IMR-90 (cell line): ENCODE results near the gene PRPF8. TPM values are rescaled to one million over a fixed set of nuclear protein-coding genes. Genes with fewer than 3 reads are reported as not detected.

ENCODE experiments used
- ATAC-seq: fragments of 200-7000 bp; cut with Tn5 transposase; 2 replicates; pipeline ENCODE4 v1.9.1; 2020; ENCODE audit warnings: low read depth, mild to moderate bottlenecking, moderate library complexity
- BruUV-seq: library from RNA; stranded (reverse); fragments of 400-500 nt; replicated peaks from 2 replicates; lab custom pipeline; 2021; lab: Mats Ljungman, UMichigan
- CTCF ChIA-PET: fragments of 300-600 bp; formaldehyde crosslinking; extraction: SDS; loops from one replicate; lab custom pipeline; 2021; ENCODE audit warnings: antibody characterized with exemption; lab: Yijun Ruan, JAX
- POLR2A ChIA-PET: fragments of 300-600 bp; sonication (Branson Sonifier 250); formaldehyde crosslinking; loops from one replicate; lab custom pipeline; 2022; ENCODE audit warnings: antibody characterized with exemption; ENCODE audit not compliant: unreplicated experiment; lab: Charles Lee
- DNase-seq: peaks from one replicate; pipeline ENCODE4 v3.0.0; 2013
- H2AFZ ChIP-seq: replicated peaks from 2 replicates; pipeline ENCODE3; 2013; ENCODE audit warnings: low read length, mild to moderate bottlenecking; ENCODE audit not compliant: poor library complexity
- H2AK5ac ChIP-seq: 2 replicates; pipeline ENCODE4 v1.6.1; 2013; ENCODE audit warnings: low read depth, low read length, inconsistent platforms
- H2AK9ac ChIP-seq: replicated peaks from 2 replicates; pipeline ENCODE3; 2013; ENCODE audit warnings: mild to moderate bottlenecking, low read depth, low read length, moderate library complexity; ENCODE audit not compliant: poor library complexity
- H2BK120ac ChIP-seq: 2 replicates; pipeline ENCODE4 v1.6.1; 2013; ENCODE audit warnings: low read depth, low read length, inconsistent platforms
- H2BK15ac ChIP-seq: 3 replicates; pipeline ENCODE4 v1.6.1; 2013; ENCODE audit warnings: low read depth, low read length, inconsistent platforms
- H2BK20ac ChIP-seq: 2 replicates; pipeline ENCODE4 v1.6.1; 2013; ENCODE audit warnings: low read depth, mild to moderate bottlenecking, inconsistent platforms, low read length, moderate library complexity
- H2BK5ac ChIP-seq: 2 replicates; pipeline ENCODE4 v1.6.1; 2013; ENCODE audit warnings: mild to moderate bottlenecking, low read depth, low read length, inconsistent platforms; ENCODE audit not compliant: poor library complexity, severe bottlenecking
- H3K14ac ChIP-seq: replicated peaks from 2 replicates; pipeline ENCODE4 v1.6.1; 2013; ENCODE audit warnings: low read depth, low read length, inconsistent platforms
- H3K18ac ChIP-seq: 2 replicates; pipeline ENCODE4 v1.6.1; 2013; ENCODE audit warnings: low read depth, low read length, control low read depth
- H3K23ac ChIP-seq: 2 replicates; pipeline ENCODE4 v1.6.1; 2013; ENCODE audit warnings: low read depth, low read length, inconsistent platforms
- H3K27ac ChIP-seq: 2 replicates; pipeline ENCODE4 v1.5.1; 2013; ENCODE audit warnings: mild to moderate bottlenecking, control low read depth, low read length; ENCODE audit not compliant: insufficient read depth
- H3K27me3 ChIP-seq: 2 replicates; pipeline ENCODE4 v1.6.1; 2013; ENCODE audit warnings: low read length; ENCODE audit not compliant: control insufficient read depth, insufficient read depth
- H3K36me3 ChIP-seq: 2 replicates; pipeline ENCODE4 v1.6.1; 2013; ENCODE audit warnings: low read length, mixed read lengths; ENCODE audit not compliant: control insufficient read depth, insufficient read depth
- H3K4ac ChIP-seq: 2 replicates; pipeline ENCODE4 v1.6.1; 2013; ENCODE audit warnings: low read depth, low read length, inconsistent platforms
- H3K4me1 ChIP-seq: 2 replicates; pipeline ENCODE4 v1.6.1; 2013; ENCODE audit warnings: low read length, mixed read lengths; ENCODE audit not compliant: control insufficient read depth, insufficient read depth
- H3K4me2 ChIP-seq: 2 replicates; pipeline ENCODE4 v1.6.1; 2013; ENCODE audit warnings: low read depth, mild to moderate bottlenecking, control low read depth, low read length, moderate library complexity
- H3K4me3 ChIP-seq: 2 replicates; pipeline ENCODE4 v1.5.1; 2013; ENCODE audit warnings: low read depth, mild to moderate bottlenecking, control low read depth, low read length, moderate library complexity; ENCODE audit not compliant: insufficient read depth
- H3K56ac ChIP-seq: 2 replicates; pipeline ENCODE4 v1.6.1; 2013; ENCODE audit warnings: low read length, inconsistent platforms; ENCODE audit not compliant: insufficient read depth; ENCODE audit errors: extremely low read depth
- H3K79me1 ChIP-seq, 2 experiments: 2 replicates each; pipeline ENCODE4 v1.6.1; 2013; ENCODE audit warnings: low read length in 2 of 2, inconsistent platforms in 1 of 2, low read depth in 1 of 2
- H3K9ac ChIP-seq: 2 replicates; pipeline ENCODE4 v1.6.1; 2013; ENCODE audit warnings: low read depth, low read length, control low read depth
- H3K9me1 ChIP-seq: 2 replicates; pipeline ENCODE4 v1.6.1; 2013; ENCODE audit warnings: low read length, inconsistent platforms; ENCODE audit not compliant: insufficient read depth
- H3K9me3 ChIP-seq: 2 replicates; pipeline ENCODE4 v1.6.1; 2013; ENCODE audit warnings: low read length; ENCODE audit not compliant: control insufficient read depth, insufficient read depth
- H4K20me1 ChIP-seq: 2 replicates; pipeline ENCODE4 v1.6.1; 2013; ENCODE audit warnings: low read length, inconsistent platforms; ENCODE audit not compliant: insufficient read depth
- H4K5ac ChIP-seq: 2 replicates; pipeline ENCODE4 v1.6.1; 2013; ENCODE audit warnings: mild to moderate bottlenecking, low read depth, low read length, control low read depth
- H4K8ac ChIP-seq, 2 experiments: 2 replicates each; pipeline ENCODE4 v1.6.1; 2013; ENCODE audit warnings: low read depth in 2 of 2, low read length in 2 of 2, control low read depth in 1 of 2, inconsistent platforms in 1 of 2
- H4K91ac ChIP-seq: 2 replicates; pipeline ENCODE4 v1.6.1; 2013; ENCODE audit warnings: low read depth, low read length, inconsistent platforms; ENCODE audit not compliant: insufficient read depth
- CHD1 ChIP-seq: IDR thresholded peaks from 2 replicates; pipeline ENCODE4 v1.6.1; 2012; ENCODE audit warnings: low read depth, low read length, improper control_type of control experiment
- ELK1 ChIP-seq: fragments of 150-350 bp; IDR thresholded peaks from 2 replicates; pipeline ENCODE4 v1.6.1; 2016; ENCODE audit warnings: low read depth, mild to moderate bottlenecking, low read length, moderate library complexity, borderline replicate concordance
- FOS ChIP-seq: fragments of 150-350 bp; IDR thresholded peaks from 2 replicates; pipeline ENCODE4 v1.6.1; 2016; ENCODE audit warnings: low read depth, low read length
- MAZ ChIP-seq: IDR thresholded peaks from 2 replicates; pipeline ENCODE4 v1.6.1; 2012; ENCODE audit warnings: low read depth, mild to moderate bottlenecking, low read length, improper control_type of control experiment, moderate library complexity, borderline replicate concordance
- MXI1 ChIP-seq: IDR thresholded peaks from 2 replicates; pipeline ENCODE4 v1.6.1; 2012; ENCODE audit warnings: low read depth, mild to moderate bottlenecking, low read length, moderate library complexity, borderline replicate concordance
- RAD21 ChIP-seq: IDR thresholded peaks from 2 replicates; pipeline ENCODE4 v1.6.1; 2012; ENCODE audit warnings: low read length, improper control_type of control experiment
- RCOR1 ChIP-seq: IDR thresholded peaks from 2 replicates; pipeline ENCODE4 v1.6.1; 2012; ENCODE audit warnings: mild to moderate bottlenecking, low read length, improper control_type of control experiment; ENCODE audit not compliant: insufficient replicate concordance
- RFX5 ChIP-seq: IDR thresholded peaks from 2 replicates; pipeline ENCODE4 v1.8.0; 2012; ENCODE audit warnings: low read depth, mild to moderate bottlenecking, low read length, moderate library complexity
- USF2 ChIP-seq: fragments of 150-350 bp; IDR thresholded peaks from 2 replicates; pipeline ENCODE4 v1.6.1; 2017; ENCODE audit warnings: mild to moderate bottlenecking, antibody characterized with exemption, low read length, low read depth
- WGBS, 2 experiments: methylation state at CpG; one replicate each; pipeline versions ENCODE4 v1.1.5 to v1.1.7; 2013; ENCODE audit warnings: missing lambda C conversion rate in 2 of 2; ENCODE audit not compliant: insufficient read length in 1 of 2; ENCODE audit errors: extremely low coverage in 2 of 2; 5-methylcytosine and 5-hydroxymethylcytosine counted together
- dilution Hi-C: fragments of 300-500 bp; cut with HindIII; formaldehyde crosslinking; loops from one replicate; pipeline ENCODE4 v1.14.3; 2018; ENCODE audit warnings: low sequenced_read_pairs; ENCODE audit not compliant: unreplicated experiment
- in situ Hi-C: fragments of 300-500 bp; cut with MboI; formaldehyde crosslinking; loops from 3 replicates; pipeline ENCODE4 v1.14.3; 2019; ENCODE audit warnings: low sequenced_read_pairs, inconsistent platforms, mixed read lengths
- intact Hi-C: fragments of 100-400 bp; cut with micrococcal nuclease; formaldehyde crosslinking; loops from 2 replicates; pipeline ENCODE4 v1.10.0; 2022
- polyA plus RNA-seq, 3 experiments: library from polyadenylated mRNA; depleted of rRNA; stranded (reverse); fragments of >200 nt; gene quantifications; 2 replicates each; pipeline ENCODE4 v1.2.3, GENCODE V29; 2012; ENCODE audit warnings: low replicate concordance in 1 of 3
- total RNA-seq: library from RNA; depleted of rRNA; stranded (reverse); fragments of >200 nt; gene quantifications from 2 replicates; pipeline ENCODE4 v1.2.3, GENCODE V29; 2012
- TF ChIP-seq, protein P1 (sequence below): conservative IDR thresholded peaks from 2 replicates; pipeline ENCODE4 v1.5.1; 2012; ENCODE audit warnings: mild to moderate bottlenecking, low read depth, low read length, improper control_type of control experiment

Gene PRPF8
- total and polyA plus RNA-seq, 2 of the 4 experiments (the other 2 are of a cell fraction): 141 to 160 TPM

DNA sequence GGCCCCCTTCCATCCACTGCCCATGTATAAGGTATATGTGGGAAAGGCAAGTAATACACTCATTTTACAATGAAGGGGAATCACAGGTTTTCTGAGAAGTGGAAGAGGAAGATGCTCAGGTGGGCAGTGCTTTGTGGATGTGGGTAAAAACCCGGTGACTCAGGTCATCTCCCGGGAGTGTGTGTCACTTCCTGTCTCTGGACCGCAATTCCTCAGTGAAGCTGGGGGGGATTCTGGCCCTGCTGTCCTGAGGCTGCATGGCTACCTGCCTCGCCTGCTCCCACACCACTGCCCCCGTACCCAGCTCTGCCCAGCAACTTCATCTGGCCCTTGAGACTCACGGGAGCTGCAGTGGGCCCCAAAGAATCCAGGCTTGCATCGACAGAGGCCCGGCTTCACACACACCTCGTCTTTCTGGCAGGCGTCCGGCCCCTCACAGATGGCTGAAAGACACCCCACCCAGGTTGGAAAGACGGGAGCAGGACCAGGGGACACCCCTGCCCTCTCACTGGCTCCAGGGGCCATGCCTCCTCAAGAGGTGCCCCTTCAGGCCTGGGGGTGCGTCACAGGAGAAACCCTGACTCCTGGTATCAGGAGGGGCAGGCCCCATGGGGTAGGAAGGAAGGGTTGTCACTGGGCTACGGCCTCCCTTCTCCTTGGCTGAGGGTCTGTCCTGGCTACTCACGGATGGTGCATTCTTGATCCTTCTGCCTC, 40.0 kb downstream of the PRPF8 start:
- Histone ChIP-seq H3K9me1 (peaks cover 14% of the 10 kb centered on the region), H3K4me1 (peaks cover 24% of the 10 kb centered on the region), H3K9ac (no peak overlapping the region), H3K27ac (no peak overlapping the region), H2BK15ac (no peak overlapping the region), H3K23ac (no peak overlapping the region), H3K79me1 (no peaks in the 10 kb centered on the region), H2BK5ac (peak overlapping the region; percentile 7), H3K18ac (no peak overlapping the region), H3K4me3 (no peak overlapping the region), H3K27me3 (no peaks in the 10 kb centered on the region; the same call in 1 of the 2 replicates), H4K8ac (peak overlapping the region; percentile 54 to 85; a peak in 2 of 4 replicates), H3K9me3 (no peaks in the 10 kb centered on the region), H3K36me3 (no peaks in the 10 kb centered on the region), H4K20me1 (peaks cover 10% of the 10 kb centered on the region), H3K56ac (no peak overlapping the region), H2AFZ (peak overlapping the region; percentile 81), H2BK120ac (peak overlapping the region; percentile 40; the same call in 1 of the 2 replicates), H4K5ac (no peak overlapping the region), H2AK5ac (peak overlapping the region; percentile 45), H3K14ac (no peak overlapping the region), H2BK20ac (no peak overlapping the region), H3K4ac (no peak overlapping the region; the same call in 1 of the 2 replicates), H2AK9ac (peak overlapping the region; percentile 42), H4K91ac (peak overlapping the region; percentile 55; the same call in 1 of the 2 replicates), H3K4me2 (no peak overlapping the region)
- CTCF ChIA-PET: no interaction called here
- DNase-seq (peak; percentile 73), ATAC-seq (no peak)
- POLR2A ChIA-PET: no interaction called here
- BruUV-seq: no TSS peak
- intact Hi-C loops (loop anchor here (5.0 kb wide), 1 partner anchor 387 kb away; no protein-coding TSS in a partner anchor), dilution Hi-C loops (no loop called here), in situ Hi-C loops (loop anchor here (5.0 kb wide), 1 partner anchor 67 kb away; no protein-coding TSS in a partner anchor)
- WGBS, 2 experiments: 31% methylated on average over 5 of the region's 15 CpGs; no CpG with 5 or more reads in 1 of the 2 experiments
- TF ChIP-seq RAD21: no peak
- TF ChIP-seq RCOR1: no peak
- no peak for TF ChIP-seq MAZ
- no peak for TF ChIP-seq ELK1
- no peak for TF ChIP-seq RFX5
- no peak for TF ChIP-seq MXI1
- TF ChIP-seq FOS: no peak; the same call in 1 of the 2 replicates
- TF ChIP-seq, protein P1, sequence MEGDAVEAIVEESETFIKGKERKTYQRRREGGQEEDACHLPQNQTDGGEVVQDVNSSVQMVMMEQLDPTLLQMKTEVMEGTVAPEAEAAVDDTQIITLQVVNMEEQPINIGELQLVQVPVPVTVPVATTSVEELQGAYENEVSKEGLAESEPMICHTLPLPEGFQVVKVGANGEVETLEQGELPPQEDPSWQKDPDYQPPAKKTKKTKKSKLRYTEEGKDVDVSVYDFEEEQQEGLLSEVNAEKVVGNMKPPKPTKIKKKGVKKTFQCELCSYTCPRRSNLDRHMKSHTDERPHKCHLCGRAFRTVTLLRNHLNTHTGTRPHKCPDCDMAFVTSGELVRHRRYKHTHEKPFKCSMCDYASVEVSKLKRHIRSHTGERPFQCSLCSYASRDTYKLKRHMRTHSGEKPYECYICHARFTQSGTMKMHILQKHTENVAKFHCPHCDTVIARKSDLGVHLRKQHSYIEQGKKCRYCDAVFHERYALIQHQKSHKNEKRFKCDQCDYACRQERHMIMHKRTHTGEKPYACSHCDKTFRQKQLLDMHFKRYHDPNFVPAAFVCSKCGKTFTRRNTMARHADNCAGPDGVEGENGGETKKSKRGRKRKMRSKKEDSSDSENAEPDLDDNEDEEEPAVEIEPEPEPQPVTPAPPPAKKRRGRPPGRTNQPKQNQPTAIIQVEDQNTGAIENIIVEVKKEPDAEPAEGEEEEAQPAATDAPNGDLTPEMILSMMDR: no peak
- TF ChIP-seq USF2: no peak
- TF ChIP-seq CHD1: no peak
